Right lobe of liver (tissue), 4 donors: ENCODE results near the gene SEMA5B.

Source experiments
- CTCF ChIP-seq, 4 donors: fragments of 200-600 bp in 3 of 4; fragments of 450-650 bp in 1 of 4; IDR thresholded peaks; one replicate each; pipeline versions ENCODE4 v1.5.1 to v1.8.0; 2016 to 2022; ENCODE audit warnings: antibody characterized with exemption in 4 of 4, mild to moderate bottlenecking in 2 of 4
- POLR2A ChIP-seq: fragments of 450-650 bp; IDR thresholded peaks from one replicate; pipeline ENCODE4 v1.6.1; 2017; ENCODE audit warnings: antibody characterized with exemption, mild to moderate bottlenecking
- donor health status: DM: no; HTN: no; CAD: no.
- donor health status: DM: no; HTN: no; CAD: no.
- donor health status: DM: no; HTN: yes; CAD: no.

GRCh38 chr3:122947196-122947595 lies 80.4 kb downstream of the SEMA5B start:
- TF ChIP-seq CTCF (IDR thresholded peaks at IDR 0.05) = no peak
- no peak for TF ChIP-seq POLR2A
